Transverse colon (tissue), 4 donors: ENCODE measurements around the gene CFAP299. TPM values are rescaled to one million over a fixed set of nuclear protein-coding genes. Genes with fewer than 3 reads are reported as not detected.

Experiments
- DNase-seq: peaks from one replicate; pipeline ENCODE4 v3.0.0-alpha.2; 2019
- H3K27ac ChIP-seq, 4 donors: fragments of 200-600 bp; sonication (generic); 2 replicates each; pipeline ENCODE4 v1.5.1; 2016 to 2018; ENCODE audit warnings: inconsistent platforms in 4 of 4
- H3K27me3 ChIP-seq: fragments of 200-600 bp; sonication (generic); 2 replicates; pipeline ENCODE4 v1.5.1; 2017; ENCODE audit warnings: inconsistent platforms
- H3K36me3 ChIP-seq, 4 donors: fragments of 200-600 bp; sonication (generic); 2 replicates each; pipeline ENCODE4 v1.5.1; 2017 to 2019; ENCODE audit warnings: inconsistent platforms in 4 of 4
- H3K4me1 ChIP-seq, 4 donors: fragments of 200-600 bp; sonication (generic); 2 replicates each; pipeline ENCODE4 v1.5.1; 2017 to 2020; ENCODE audit warnings: inconsistent platforms in 4 of 4
- H3K4me3 ChIP-seq, 4 donors: fragments of 200-600 bp; sonication (generic); 1 replicate in 1 of 4; 2 replicates in 3 of 4; pipeline versions ENCODE4 v1.5.1 to v1.6.1; 2017 to 2019; ENCODE audit warnings: inconsistent platforms in 4 of 4
- H3K9me3 ChIP-seq, 2 donors: fragments of 200-600 bp; sonication (generic); 2 replicates each; pipeline ENCODE4 v1.5.1; 2017 to 2019; ENCODE audit warnings: inconsistent platforms in 2 of 2
- CTCF ChIP-seq, 5 experiments: fragments of 200-600 bp in 3 of 5; fragments of 450-650 bp in 2 of 5; sonication (generic) in 3 of 5; IDR thresholded peaks; 1 replicate in 2 of 5; 2 replicates in 3 of 5; pipeline ENCODE4 v1.5.1; 2016 to 2017; ENCODE audit warnings: antibody characterized with exemption in 5 of 5, inconsistent platforms in 3 of 5, mild to moderate bottlenecking in 2 of 5, moderate library complexity in 1 of 5
- EP300 ChIP-seq: sonication (generic); formaldehyde crosslinking; IDR thresholded peaks from one replicate; pipeline ENCODE4 v1.6.1; 2017; ENCODE audit warnings: antibody characterized with exemption, low read depth
- POLR2A ChIP-seq: fragments of 450-650 bp; IDR thresholded peaks from one replicate; pipeline ENCODE4 v1.6.1; 2016; ENCODE audit warnings: antibody characterized with exemption, mild to moderate bottlenecking, moderate library complexity
- POLR2AphosphoS5 ChIP-seq, 3 donors: sonication (generic); formaldehyde crosslinking; IDR thresholded peaks; one replicate each; pipeline ENCODE4 v1.6.1; 2016; ENCODE audit warnings: antibody characterized with exemption in 3 of 3
- WGBS, 2 donors: methylation state at CpG; one replicate each; pipeline ENCODE4 v1.1.5; 2018; ENCODE audit warnings: low coverage in 1 of 2; 5-methylcytosine and 5-hydroxymethylcytosine counted together
- in situ Hi-C, 4 donors: fragments of 200-750 bp; cut with MboI; loops; one replicate each; pipeline versions ENCODE4 v1.15.0 to v1.15.1; 2017; ENCODE audit warnings: low sequenced_read_pairs in 3 of 4, low pct_ligation_motif_present in 1 of 4, low pct_unique_long_range_greater_than_20kb in 1 of 4
- intact Hi-C: fragments of 100-400 bp; cut with DNase I; formaldehyde crosslinking; loops from one replicate; pipeline ENCODE4 v1.15.1; 2023; ENCODE audit warnings: low total_unique reads
- total RNA-seq, 4 donors: library from RNA; depleted of rRNA; stranded (reverse); fragments of >200 nt; gene quantifications; one replicate each; pipeline ENCODE4 v1.1.0, GENCODE V29; 2016

CFAP299 gene
- total RNA-seq, 4 donors from 2014 or later = not detected

GRCh38 chr4:80751200-80751599, 415.7 kb downstream of the CFAP299 start:
- no peak for TF ChIP-seq POLR2AphosphoS5 (IDR thresholded peaks at IDR 0.05)
- no peaks in the 10 kb centered on the region for H3K4me1 ChIP-seq
- no peaks in the 10 kb centered on the region for H3K27me3 ChIP-seq
- in situ Hi-C loops = no loop called here
- DNase-seq = no peak
- no peaks in the 10 kb centered on the region for H3K9me3 ChIP-seq
- no peak overlapping the region for H3K4me3 ChIP-seq
- H3K27ac ChIP-seq = no peak overlapping the region
- no peaks in the 10 kb centered on the region for H3K36me3 ChIP-seq
- intact Hi-C loops = no loop called here

DNA sequence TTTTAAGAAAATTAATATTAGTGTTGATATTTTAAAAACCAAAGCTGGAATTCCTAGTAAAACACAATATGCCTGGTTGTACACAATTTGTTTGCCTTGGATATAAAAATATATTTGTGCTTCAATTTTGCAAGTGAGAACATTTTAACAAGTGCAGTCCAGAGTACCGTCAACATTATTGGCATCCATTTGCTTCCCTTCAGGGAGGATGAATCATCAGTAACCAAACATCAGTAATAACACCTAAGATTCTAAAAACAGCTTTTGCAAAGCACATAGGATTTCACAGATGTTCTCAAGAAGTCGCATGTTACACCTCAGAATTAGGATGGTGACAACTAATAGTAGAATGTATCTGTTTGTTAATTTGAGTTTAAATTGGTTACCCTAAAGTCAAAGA, 432.4 kb downstream of the CFAP299 start:
- no peak overlapping the region for H3K4me3 ChIP-seq
- H3K27ac ChIP-seq = no peak overlapping the region
- in situ Hi-C loops = no loop called here
- H3K4me1 ChIP-seq = no peaks in the 10 kb centered on the region
- H3K27me3 ChIP-seq = no peaks in the 10 kb centered on the region
- no peak for DNase-seq
- H3K36me3 ChIP-seq = no peaks in the 10 kb centered on the region
- no peak for TF ChIP-seq POLR2AphosphoS5 (IDR thresholded peaks at IDR 0.05)
- no peak for TF ChIP-seq EP300
- TF ChIP-seq CTCF (IDR thresholded peaks at IDR 0.05) = no peak
- no peak for TF ChIP-seq POLR2A
- intact Hi-C loops = no loop called here
- H3K9me3 ChIP-seq = no peaks in the 10 kb centered on the region
- WGBS, 2 donors = 40 to 68% methylated on average over 1 to 2 of the region's 2 CpGs

DNA sequence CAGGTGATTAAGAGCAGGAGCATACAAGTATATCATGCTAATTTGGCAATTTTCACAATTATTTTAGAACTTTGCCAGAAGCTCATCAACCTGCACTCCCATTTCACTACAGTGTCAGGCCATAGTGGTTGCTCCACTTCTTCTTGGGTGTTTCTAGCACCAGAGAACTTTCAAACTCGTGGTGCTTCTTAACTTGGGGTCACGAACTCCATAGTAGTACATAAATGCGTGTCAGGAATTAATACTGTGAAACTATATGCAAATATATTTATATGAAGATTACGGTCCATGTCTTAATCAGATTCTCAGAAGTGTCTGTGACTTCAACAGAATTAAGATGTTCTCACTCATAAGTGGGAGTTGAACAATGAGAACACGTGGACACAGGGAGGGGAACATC, 440.6 kb downstream of the CFAP299 start:
- Histone ChIP-seq H3K27me3 (no peaks in the 10 kb centered on the region), H3K27ac (no peak overlapping the region), H3K9me3 (no peaks in the 10 kb centered on the region), H3K4me3 (no peak overlapping the region), H3K36me3 (no peaks in the 10 kb centered on the region), H3K4me1 (no peaks in the 10 kb centered on the region)
- in situ Hi-C loops (no loop called here), intact Hi-C loops (no loop called here)
- no peak for TF ChIP-seq CTCF (IDR thresholded peaks at IDR 0.05)
- TF ChIP-seq POLR2A = no peak
- no peak for TF ChIP-seq EP300
- no peak for TF ChIP-seq POLR2AphosphoS5 (IDR thresholded peaks at IDR 0.05)
- no peak for DNase-seq
- WGBS, 2 donors = 76 to 80% methylated on average over 5 of the region's 5 CpGs

DNA sequence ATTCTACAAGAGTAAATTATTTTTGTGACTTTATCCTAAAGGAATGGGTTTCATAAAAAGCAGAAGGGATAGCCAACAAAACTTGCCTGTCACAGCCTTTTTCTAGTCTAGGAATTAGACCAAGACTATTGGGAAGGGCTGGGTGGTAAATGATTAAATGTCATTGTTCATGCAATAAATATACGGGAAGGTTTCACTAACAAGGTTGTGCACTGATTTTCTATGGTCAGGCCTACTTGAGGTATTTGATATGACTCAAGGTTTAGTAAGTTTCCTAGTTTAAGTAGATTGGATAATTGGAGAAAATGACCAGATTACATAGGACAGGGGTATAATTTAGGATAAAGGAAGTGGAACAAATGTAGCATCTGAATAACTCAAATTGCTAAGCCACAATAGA, 445.9 kb downstream of the CFAP299 start:
- WGBS, 2 donors = 50 to 76% methylated on average over 1 of the region's 1 CpG
- no peak overlapping the region for H3K27ac ChIP-seq
- no peaks in the 10 kb centered on the region for H3K9me3 ChIP-seq
- no peak for DNase-seq
- intact Hi-C loops (no loop called here), in situ Hi-C loops (no loop called here)
- TF ChIP-seq POLR2A = no peak
- no peak for TF ChIP-seq CTCF (IDR thresholded peaks at IDR 0.05)
- no peak for TF ChIP-seq POLR2AphosphoS5 (IDR thresholded peaks at IDR 0.05)
- TF ChIP-seq EP300 = no peak
- H3K36me3 ChIP-seq = no peaks in the 10 kb centered on the region
- no peaks in the 10 kb centered on the region for H3K27me3 ChIP-seq
- H3K4me1 ChIP-seq = no peaks in the 10 kb centered on the region
- H3K4me3 ChIP-seq = no peak overlapping the region

GRCh38 chr4:80787306-80787705, 451.8 kb downstream of the CFAP299 start:
- H3K36me3 ChIP-seq = no peaks in the 10 kb centered on the region
- intact Hi-C loops = no loop called here
- WGBS, 2 donors = 53% methylated on average over 1 of the region's 1 CpG; no CpG with 5 or more reads in 1 of the 2 donors
- no peaks in the 10 kb centered on the region for H3K27me3 ChIP-seq
- H3K9me3 ChIP-seq = no peaks in the 10 kb centered on the region
- H3K4me1 ChIP-seq = no peaks in the 10 kb centered on the region
- in situ Hi-C loops = no loop called here
- no peak overlapping the region for H3K4me3 ChIP-seq
- TF ChIP-seq POLR2A = no peak
- TF ChIP-seq POLR2AphosphoS5 (IDR thresholded peaks at IDR 0.05) = no peak
- TF ChIP-seq CTCF (IDR thresholded peaks at IDR 0.05) = no peak
- no peak for TF ChIP-seq EP300
- no peak for DNase-seq
- no peak overlapping the region for H3K27ac ChIP-seq
